Transverse colon (tissue), 4 donors: ENCODE measurements around the gene GNA12. TPM values are rescaled to one million over a fixed set of nuclear protein-coding genes. Genes with fewer than 3 reads are reported as not detected.
A peak's percentile ranks its signal among the peaks of the same experiment; 100 is the strongest.

Experiments
- DNase-seq: peaks from one replicate; pipeline ENCODE4 v3.0.0-alpha.2; 2019
- H3K27ac ChIP-seq, 4 donors: fragments of 200-600 bp; sonication (generic); 2 replicates each; pipeline ENCODE4 v1.5.1; 2016 to 2018; ENCODE audit warnings: inconsistent platforms in 4 of 4
- H3K27me3 ChIP-seq: fragments of 200-600 bp; sonication (generic); 2 replicates; pipeline ENCODE4 v1.5.1; 2017; ENCODE audit warnings: inconsistent platforms
- H3K36me3 ChIP-seq, 4 donors: fragments of 200-600 bp; sonication (generic); 2 replicates each; pipeline ENCODE4 v1.5.1; 2017 to 2019; ENCODE audit warnings: inconsistent platforms in 4 of 4
- H3K4me1 ChIP-seq, 4 donors: fragments of 200-600 bp; sonication (generic); 2 replicates each; pipeline ENCODE4 v1.5.1; 2017 to 2020; ENCODE audit warnings: inconsistent platforms in 4 of 4
- H3K4me3 ChIP-seq, 4 donors: fragments of 200-600 bp; sonication (generic); 1 replicate in 1 of 4; 2 replicates in 3 of 4; pipeline versions ENCODE4 v1.5.1 to v1.6.1; 2017 to 2019; ENCODE audit warnings: inconsistent platforms in 4 of 4
- H3K9me3 ChIP-seq, 2 donors: fragments of 200-600 bp; sonication (generic); 2 replicates each; pipeline ENCODE4 v1.5.1; 2017 to 2019; ENCODE audit warnings: inconsistent platforms in 2 of 2
- CTCF ChIP-seq, 5 experiments: fragments of 200-600 bp in 3 of 5; fragments of 450-650 bp in 2 of 5; sonication (generic) in 3 of 5; IDR thresholded peaks; 1 replicate in 2 of 5; 2 replicates in 3 of 5; pipeline ENCODE4 v1.5.1; 2016 to 2017; ENCODE audit warnings: antibody characterized with exemption in 5 of 5, inconsistent platforms in 3 of 5, mild to moderate bottlenecking in 2 of 5, moderate library complexity in 1 of 5
- EP300 ChIP-seq: sonication (generic); formaldehyde crosslinking; IDR thresholded peaks from one replicate; pipeline ENCODE4 v1.6.1; 2017; ENCODE audit warnings: antibody characterized with exemption, low read depth
- POLR2A ChIP-seq: fragments of 450-650 bp; IDR thresholded peaks from one replicate; pipeline ENCODE4 v1.6.1; 2016; ENCODE audit warnings: antibody characterized with exemption, mild to moderate bottlenecking, moderate library complexity
- POLR2AphosphoS5 ChIP-seq, 3 donors: sonication (generic); formaldehyde crosslinking; IDR thresholded peaks; one replicate each; pipeline ENCODE4 v1.6.1; 2016; ENCODE audit warnings: antibody characterized with exemption in 3 of 3
- WGBS, 2 donors: methylation state at CpG; one replicate each; pipeline ENCODE4 v1.1.5; 2018; ENCODE audit warnings: low coverage in 1 of 2; 5-methylcytosine and 5-hydroxymethylcytosine counted together
- in situ Hi-C, 4 donors: fragments of 200-750 bp; cut with MboI; loops; one replicate each; pipeline versions ENCODE4 v1.15.0 to v1.15.1; 2017; ENCODE audit warnings: low sequenced_read_pairs in 3 of 4, low pct_ligation_motif_present in 1 of 4, low pct_unique_long_range_greater_than_20kb in 1 of 4
- intact Hi-C: fragments of 100-400 bp; cut with DNase I; formaldehyde crosslinking; loops from one replicate; pipeline ENCODE4 v1.15.1; 2023; ENCODE audit warnings: low total_unique reads
- total RNA-seq, 4 donors: library from RNA; depleted of rRNA; stranded (reverse); fragments of >200 nt; gene quantifications; one replicate each; pipeline ENCODE4 v1.1.0, GENCODE V29; 2016

GNA12 gene
- 10 to 100 TPM; 18.9 to 39.6 (median 22.2) TPM for total RNA-seq

- in situ Hi-C loops (no loop called here), intact Hi-C loops (no loop called here)
- 1 to 60% methylated on average over 1 to 70 of the region's 79 CpGs for WGBS, 2 donors
- no peak for TF ChIP-seq EP300
- no peak for TF ChIP-seq POLR2AphosphoS5 (IDR thresholded peaks at IDR 0.05)
- TF ChIP-seq POLR2A, result no peak
- no peak for TF ChIP-seq CTCF (IDR thresholded peaks at IDR 0.05)
- Histone ChIP-seq H3K27ac (peak within 1 kb of the TSS; percentile 70 to 83 (median 76)), H3K27me3 (no peaks in the 10 kb centered on the region), H3K36me3 (no peaks in the 10 kb centered on the region), H3K4me1 (peaks cover 8 to 44% (median 20%) of the 10 kb centered on the region in 4 donors), H3K4me3 (peak within 1 kb of the TSS; percentile 62 to 82 (median 79)), H3K9me3 (no peaks in the 10 kb centered on the region)
- DNase-seq, result peak; percentile 99
Measured at GRCh38 chr7:2844153-2845033, at the start of gene GNA12. Gene GNA12, minus strand, starts transcription at chr7:2844308. Its CDS starts 147 bp downstream, at chr7:2844161.

GRCh38 chr7:2893411-2893861, 49.3 kb upstream of the GNA12 start:
- intact Hi-C loops, result no loop called here
- H3K4me3 ChIP-seq, result no peak overlapping the region
- no peak overlapping the region for H3K27ac ChIP-seq
- peaks cover 16% of the 10 kb centered on the region for H3K27me3 ChIP-seq
- WGBS, 2 donors, result 60% methylated on average over 9 of the region's 9 CpGs; no CpG with 5 or more reads in 1 of the 2 donors
- no peaks in the 10 kb centered on the region for H3K9me3 ChIP-seq
- in situ Hi-C loops, result loop anchor here in 2 of 4 donors (10.0 to 25.0 kb wide), 2 partner anchors 244 to 251 kb away; no protein-coding TSS in a partner anchor
- no peak for TF ChIP-seq POLR2AphosphoS5 (IDR thresholded peaks at IDR 0.05)
- TF ChIP-seq EP300, result no peak
- H3K4me1 ChIP-seq, result no peaks in the 10 kb centered on the region
- no peak for DNase-seq
- no peaks in the 10 kb centered on the region for H3K36me3 ChIP-seq

- Histone ChIP-seq H3K36me3 (no peaks in the 10 kb centered on the region), H3K27me3 (peaks cover 21% of the 10 kb centered on the region), H3K4me1 (no peaks in the 10 kb centered on the region), H3K27ac (no peak overlapping the region), H3K9me3 (no peaks in the 10 kb centered on the region), H3K4me3 (no peak overlapping the region)
- intact Hi-C loops (no loop called here), in situ Hi-C loops (loop anchor here in 2 of 4 donors (10.0 to 25.0 kb wide), 2 partner anchors 245 to 252 kb away; no protein-coding TSS in a partner anchor)
- no peak for TF ChIP-seq POLR2AphosphoS5 (IDR thresholded peaks at IDR 0.05)
- TF ChIP-seq POLR2A, result no peak
- no peak for TF ChIP-seq EP300
- TF ChIP-seq CTCF (IDR thresholded peaks at IDR 0.05), result no peak
- WGBS, 2 donors, result 46% methylated on average over 8 of the region's 8 CpGs; no CpG with 5 or more reads in 1 of the 2 donors
- DNase-seq, result no peak
Measured at GRCh38 chr7:2892549-2892948, 48.4 kb upstream of the GNA12 start.

- WGBS, 2 donors, result 55% methylated on average over 5 of the region's 7 CpGs; no CpG with 5 or more reads in 1 of the 2 donors
- no peak for DNase-seq
- intact Hi-C loops (no loop called here), in situ Hi-C loops (loop anchor here in 1 of 4 donors (25.0 kb wide), 1 partner anchor 249 kb away; no protein-coding TSS in a partner anchor)
- no peak for TF ChIP-seq POLR2AphosphoS5 (IDR thresholded peaks at IDR 0.05)
- TF ChIP-seq POLR2A, result no peak
- Histone ChIP-seq H3K27ac (no peak overlapping the region), H3K4me3 (no peak overlapping the region), H3K4me1 (peaks cover 0 to 18% (median 9%) of the 10 kb centered on the region in 4 donors), H3K36me3 (no peaks in the 10 kb centered on the region), H3K27me3 (peaks cover 20% of the 10 kb centered on the region), H3K9me3 (no peaks in the 10 kb centered on the region)
Measured at GRCh38 chr7:2887816-2888215, 43.7 kb upstream of the GNA12 start.

GRCh38 chr7:2886900-2887299, 42.8 kb upstream of the GNA12 start:
- H3K4me3 ChIP-seq, result no peak overlapping the region
- H3K27me3 ChIP-seq, result peaks cover 28% of the 10 kb centered on the region
- TF ChIP-seq CTCF (IDR thresholded peaks at IDR 0.05) (peak; percentile 53 to 82 (median 64)), EP300 (no peak)
- 3 to 15% methylated on average over 5 to 11 of the region's 12 CpGs for WGBS, 2 donors
- in situ Hi-C loops (loop anchor here in 1 of 4 donors (25.0 kb wide), 1 partner anchor 250 kb away; no protein-coding TSS in a partner anchor), intact Hi-C loops (no loop called here)
- H3K36me3 ChIP-seq, result no peaks in the 10 kb centered on the region
- H3K9me3 ChIP-seq, result no peaks in the 10 kb centered on the region
- peaks cover 0 to 18% (median 9%) of the 10 kb centered on the region in 4 donors for H3K4me1 ChIP-seq
- peak; percentile 45 for DNase-seq
- no peak overlapping the region for H3K27ac ChIP-seq
